Testis (tissue), 3 donors: ENCODE data around the gene ADCY6. TPM values are rescaled to one million over a fixed set of nuclear protein-coding genes. Genes with fewer than 3 reads are reported as not detected.

ENCODE experiments used
- DNase-seq: peaks from one replicate; pipeline ENCODE4 v3.0.0-alpha.2; 2019
- H3K27ac ChIP-seq, 2 donors: fragments of 200-600 bp; sonication (generic); one replicate each; pipeline ENCODE4 v1.5.1; 2019
- H3K27me3 ChIP-seq: fragments of 200-600 bp; sonication (generic); one replicate; pipeline ENCODE4 v1.5.1; 2019
- H3K36me3 ChIP-seq: fragments of 200-600 bp; sonication (generic); one replicate; pipeline ENCODE4 v1.5.1; 2017; ENCODE audit warnings: low read depth; ENCODE audit errors: missing control alignments
- H3K4me1 ChIP-seq: fragments of 200-600 bp; sonication (generic); one replicate; pipeline ENCODE4 v1.5.1; 2019
- H3K4me3 ChIP-seq, 2 donors: fragments of 200-600 bp; sonication (generic); one replicate each; pipeline ENCODE4 v1.5.1; 2017 to 2019
- H3K9me3 ChIP-seq: fragments of 200-600 bp; sonication (generic); one replicate; pipeline ENCODE4 v1.5.1; 2017
- POLR2A ChIP-seq: fragments of 450-650 bp; IDR thresholded peaks from one replicate; pipeline ENCODE4 v1.6.1; 2017; ENCODE audit warnings: antibody characterized with exemption, mild to moderate bottlenecking, moderate library complexity
- WGBS, 2 donors: methylation state at CpG; one replicate each; pipeline ENCODE4 v1.1.5; 2018; 5-methylcytosine and 5-hydroxymethylcytosine counted together
- intact Hi-C: fragments of 100-400 bp; cut with DNase I; formaldehyde crosslinking; loops from one replicate; pipeline ENCODE4 v1.15.1; 2023; ENCODE audit warnings: low total_unique reads
- polyA plus RNA-seq: library from polyadenylated mRNA; stranded (reverse); fragments of 350-450 nt; fragmentation: Illumina TruSeq; extraction: RNeasy Lipid Tissue Mini Kit (QIAGEN cat#74804); gene quantifications from one replicate; pipeline ENCODE4 v1.2.3, GENCODE V29; 2014; ENCODE audit warnings: low read depth, low replicate concordance; ENCODE audit not compliant: insufficient read depth
- total RNA-seq, 2 donors: library from RNA; depleted of rRNA; stranded (reverse); fragments of >200 nt; gene quantifications; one replicate each; pipeline ENCODE4 v1.2.3, GENCODE V29; 2016
- TF ChIP-seq, protein P1 (sequence below), 3 experiments: fragments of 450-650 bp in 2 of 3; fragments of 200-600 bp in 1 of 3; sonication (generic) in 1 of 3; IDR thresholded peaks; one replicate each; pipeline ENCODE4 v1.5.1; 2016 to 2019; ENCODE audit warnings: antibody characterized with exemption in 3 of 3, mild to moderate bottlenecking in 2 of 3, moderate library complexity in 1 of 3

The ADCY6 gene
- total and polyA plus RNA-seq, 3 donors from 2014 or later, result 16.5 to 26.3 (median 24.5) TPM

DNA sequence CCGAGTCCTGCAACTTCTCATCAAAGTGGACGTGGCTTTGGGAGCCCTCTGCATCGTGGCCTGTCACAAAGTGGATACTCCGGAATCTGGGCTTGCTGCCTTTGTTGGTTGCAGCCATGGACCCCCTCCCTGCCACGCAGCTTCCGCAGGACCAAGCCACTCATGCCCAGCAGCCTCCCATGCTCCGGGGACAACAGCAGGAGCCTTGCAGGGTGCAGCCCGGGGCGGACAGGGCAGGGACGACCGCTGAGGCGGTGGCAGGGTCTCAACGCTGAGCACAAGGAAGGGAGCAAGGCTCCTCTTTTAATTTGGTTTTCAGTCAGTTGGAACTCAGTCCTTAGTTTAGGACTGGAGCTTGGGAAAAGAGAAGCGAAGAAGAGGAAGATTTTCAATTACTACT, 12.1 kb upstream of the ADCY6 start:
- H3K4me3 ChIP-seq, result no peak overlapping the region
- no peaks in the 10 kb centered on the region for H3K27me3 ChIP-seq
- H3K36me3 ChIP-seq, result no peaks in the 10 kb centered on the region
- no peak for DNase-seq
- no peaks in the 10 kb centered on the region for H3K9me3 ChIP-seq
- WGBS, 2 donors, result 79 to 93% methylated on average over 6 to 14 of the region's 14 CpGs
- H3K4me1 ChIP-seq, result no peaks in the 10 kb centered on the region
- TF ChIP-seq, protein P1, sequence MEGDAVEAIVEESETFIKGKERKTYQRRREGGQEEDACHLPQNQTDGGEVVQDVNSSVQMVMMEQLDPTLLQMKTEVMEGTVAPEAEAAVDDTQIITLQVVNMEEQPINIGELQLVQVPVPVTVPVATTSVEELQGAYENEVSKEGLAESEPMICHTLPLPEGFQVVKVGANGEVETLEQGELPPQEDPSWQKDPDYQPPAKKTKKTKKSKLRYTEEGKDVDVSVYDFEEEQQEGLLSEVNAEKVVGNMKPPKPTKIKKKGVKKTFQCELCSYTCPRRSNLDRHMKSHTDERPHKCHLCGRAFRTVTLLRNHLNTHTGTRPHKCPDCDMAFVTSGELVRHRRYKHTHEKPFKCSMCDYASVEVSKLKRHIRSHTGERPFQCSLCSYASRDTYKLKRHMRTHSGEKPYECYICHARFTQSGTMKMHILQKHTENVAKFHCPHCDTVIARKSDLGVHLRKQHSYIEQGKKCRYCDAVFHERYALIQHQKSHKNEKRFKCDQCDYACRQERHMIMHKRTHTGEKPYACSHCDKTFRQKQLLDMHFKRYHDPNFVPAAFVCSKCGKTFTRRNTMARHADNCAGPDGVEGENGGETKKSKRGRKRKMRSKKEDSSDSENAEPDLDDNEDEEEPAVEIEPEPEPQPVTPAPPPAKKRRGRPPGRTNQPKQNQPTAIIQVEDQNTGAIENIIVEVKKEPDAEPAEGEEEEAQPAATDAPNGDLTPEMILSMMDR (IDR thresholded peaks at IDR 0.05), result no peak
- no peak for TF ChIP-seq POLR2A
- H3K27ac ChIP-seq, result no peak overlapping the region
- intact Hi-C loops, result no loop called here

DNA sequence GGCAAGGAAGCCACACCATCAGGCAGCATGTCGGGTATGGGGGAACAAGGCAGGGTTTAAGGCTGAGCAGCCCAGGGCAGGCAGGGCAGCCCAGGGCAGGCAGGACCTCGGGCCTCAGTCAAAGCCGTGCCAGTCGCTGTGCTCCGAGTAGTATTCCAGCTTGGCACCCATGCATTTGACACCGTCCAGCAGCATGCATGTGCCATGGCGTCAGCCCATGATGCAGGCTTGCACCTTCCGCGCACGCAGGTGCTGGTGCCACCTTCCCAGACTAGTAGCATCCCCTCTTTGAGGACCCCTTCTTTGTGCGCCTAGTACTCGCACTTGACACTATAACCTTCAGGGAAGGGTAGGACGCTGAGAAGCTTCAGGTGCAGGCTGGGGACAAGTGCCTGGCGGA, 11.6 kb upstream of the ADCY6 start:
- WGBS, 2 donors, result 89 to 91% methylated on average over 3 to 14 of the region's 14 CpGs
- intact Hi-C loops, result no loop called here
- no peak for TF ChIP-seq POLR2A
- TF ChIP-seq, protein P1 (IDR thresholded peaks at IDR 0.05), result no peak
- Histone ChIP-seq H3K36me3 (no peaks in the 10 kb centered on the region), H3K27ac (no peak overlapping the region), H3K9me3 (no peaks in the 10 kb centered on the region), H3K4me1 (no peaks in the 10 kb centered on the region), H3K27me3 (no peaks in the 10 kb centered on the region), H3K4me3 (no peak overlapping the region)
- no peak for DNase-seq

DNA sequence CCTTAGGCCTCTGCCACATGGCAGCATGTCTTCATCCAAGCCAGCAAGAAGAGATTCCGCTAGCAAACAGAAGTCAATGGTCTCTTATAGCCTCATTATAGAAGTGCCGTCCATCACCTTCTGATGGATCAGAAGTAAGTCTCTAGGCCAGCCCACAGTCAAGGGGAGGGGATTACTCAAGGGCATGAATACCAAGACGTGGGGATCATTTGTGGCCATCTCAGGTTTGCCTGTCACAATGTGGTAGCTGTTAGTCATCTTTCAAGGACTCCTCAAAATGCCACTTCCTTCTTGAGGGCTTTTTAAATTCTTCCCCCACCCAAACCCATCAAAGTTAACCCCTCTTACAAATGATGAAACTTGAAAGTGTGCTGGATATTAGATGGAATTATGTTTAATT, 8.1 kb upstream of the ADCY6 start:
- intact Hi-C loops, result loop anchor here (5.0 kb wide), 1 partner anchor 45 kb away; no protein-coding TSS in a partner anchor
- Histone ChIP-seq H3K9me3 (no peaks in the 10 kb centered on the region), H3K27ac (no peak overlapping the region), H3K4me3 (no peak overlapping the region), H3K4me1 (no peaks in the 10 kb centered on the region), H3K36me3 (no peaks in the 10 kb centered on the region), H3K27me3 (no peaks in the 10 kb centered on the region)
- TF ChIP-seq, protein P1 (IDR thresholded peaks at IDR 0.05), result no peak
- TF ChIP-seq POLR2A, result no peak
- no peak for DNase-seq
- 81 to 94% methylated on average over 3 of the region's 3 CpGs for WGBS, 2 donors

DNA sequence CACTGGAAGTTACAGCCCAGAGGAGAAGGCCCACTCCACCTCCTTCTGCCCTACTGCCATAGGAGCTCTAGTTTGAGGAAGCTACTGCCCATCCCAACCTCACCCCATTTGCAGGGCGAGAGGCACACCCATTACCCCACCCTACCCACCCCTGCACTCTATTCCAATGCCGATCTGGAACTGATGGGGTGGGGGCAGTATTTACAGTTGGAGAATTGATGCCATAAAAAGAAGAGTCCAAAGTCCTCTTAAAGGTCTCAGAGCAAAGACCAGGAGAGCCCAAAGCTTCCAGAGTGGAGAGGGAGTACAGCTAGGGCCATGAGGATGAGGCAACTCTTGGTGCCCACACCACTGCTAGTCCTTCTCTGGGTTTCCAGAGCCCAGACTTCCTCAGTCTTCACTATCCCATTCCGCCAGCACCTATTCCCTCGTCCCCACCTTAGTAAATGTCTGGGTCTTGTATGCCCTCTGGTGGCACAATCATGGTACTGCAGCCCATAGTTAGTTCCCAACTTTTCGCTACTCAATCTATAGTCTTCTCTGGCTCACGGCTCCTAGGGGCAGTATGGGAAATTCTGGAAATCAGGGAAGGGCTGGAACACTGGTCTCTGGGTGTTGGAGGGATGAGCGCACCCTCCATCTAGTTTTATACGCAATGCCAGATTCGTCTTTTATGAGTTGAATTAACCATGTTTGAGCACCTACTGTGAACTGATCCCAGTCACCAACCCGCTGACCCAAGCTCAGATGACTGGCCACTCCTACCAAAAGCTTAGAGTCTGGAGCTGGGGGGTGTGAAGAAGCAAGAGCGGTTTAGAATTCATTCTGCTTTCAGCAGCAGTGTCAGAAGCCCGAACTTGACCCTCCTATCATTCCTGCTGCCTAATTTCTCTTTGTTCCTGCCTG, 6.9 kb upstream of the ADCY6 start:
- 37 to 38% methylated on average over 11 to 12 of the region's 12 CpGs for WGBS, 2 donors
- TF ChIP-seq POLR2A, result no peak
- TF ChIP-seq, protein P1 (IDR thresholded peaks at IDR 0.05), result peak; percentile 97 to 98 (median 97)

More for the DNA sequence above, 6.9 kb upstream of the ADCY6 start:
- no peaks in the 10 kb centered on the region for H3K4me1 ChIP-seq
- H3K27me3 ChIP-seq, result no peaks in the 10 kb centered on the region
- intact Hi-C loops, result loop anchor here (5.0 kb wide), 1 partner anchor 44 kb away; no protein-coding TSS in a partner anchor
- H3K27ac ChIP-seq, result no peak overlapping the region
- DNase-seq, result peak; percentile 85
- no peaks in the 10 kb centered on the region for H3K9me3 ChIP-seq
- H3K36me3 ChIP-seq, result no peaks in the 10 kb centered on the region
- H3K4me3 ChIP-seq, result no peak overlapping the region
